H1 (cell line): ENCODE results near the gene POU2F2. TPM values are rescaled to one million over a fixed set of nuclear protein-coding genes. Genes with fewer than 3 reads are reported as not detected.

Source experiments
- BRCA1 ChIP-seq: IDR thresholded peaks from 2 replicates; pipeline ENCODE4 v1.6.1; 2012; ENCODE audit warnings: low read depth, low read length, improper control_type of control experiment
- CBX8 ChIP-seq: fragments of 300-800, 300-1000 bp; sonication (generic); IDR thresholded peaks from 2 replicates; pipeline ENCODE4 v1.7.1; 2016; ENCODE audit warnings: low read depth, low read length, borderline replicate concordance
- CEBPB ChIP-seq: IDR thresholded peaks from 2 replicates; pipeline ENCODE4 v1.6.1; 2012; ENCODE audit warnings: low read depth, low read length
- CHD1 ChIP-seq: IDR thresholded peaks from 2 replicates; pipeline ENCODE4 v1.6.1; 2012; ENCODE audit warnings: low read depth, low read length, improper control_type of control experiment
- EP300 ChIP-seq, 2 experiments: IDR thresholded peaks; 1 replicate in 1 of 2; 2 replicates in 1 of 2; pipeline ENCODE4 v1.6.1; 2011 to 2012; ENCODE audit warnings: low read depth in 2 of 2, low read length in 2 of 2, mild to moderate bottlenecking in 2 of 2, borderline replicate concordance in 1 of 2, inconsistent platforms in 1 of 2, moderate library complexity in 1 of 2
- GABPA ChIP-seq: IDR thresholded peaks from 2 replicates; pipeline ENCODE4 v1.6.1; 2011; ENCODE audit warnings: mild to moderate bottlenecking, low read length, moderate library complexity, borderline replicate concordance; ENCODE audit not compliant: insufficient read depth
- GTF2F1 ChIP-seq: IDR thresholded peaks from 2 replicates; pipeline ENCODE4 v1.6.1; 2012; ENCODE audit warnings: low read depth, low read length, improper control_type of control experiment, borderline replicate concordance
- HDAC6 ChIP-seq: IDR thresholded peaks from one replicate; pipeline ENCODE4 v1.7.1; 2012; ENCODE audit warnings: low read depth, mild to moderate bottlenecking, inconsistent platforms, low read length, moderate library complexity
- KDM1A ChIP-seq: fragments of 200-600, 300-600 bp; sonication (generic); IDR thresholded peaks from 2 replicates; pipeline ENCODE4 v1.7.1; 2016; ENCODE audit warnings: mild to moderate bottlenecking, low read length, borderline replicate concordance
- KDM5A ChIP-seq: fragments of 200-600 bp; IDR thresholded peaks from 2 replicates; pipeline ENCODE4 v1.7.1; 2012; ENCODE audit warnings: mild to moderate bottlenecking, low read length, inconsistent platforms, mixed read lengths
- NRF1 ChIP-seq: IDR thresholded peaks from 2 replicates; pipeline ENCODE4 v1.6.1; 2011; ENCODE audit warnings: mild to moderate bottlenecking, low read depth, low read length, improper control_type of control experiment
- POLR2A ChIP-seq, 2 experiments: IDR thresholded peaks; 1 replicate in 1 of 2; 2 replicates in 1 of 2; pipeline ENCODE4 v1.6.1; 2011; ENCODE audit warnings: low read depth in 2 of 2, low read length in 2 of 2, mild to moderate bottlenecking in 2 of 2; ENCODE audit errors: control extremely low read depth in 1 of 2
- RAD21 ChIP-seq, 2 experiments: IDR thresholded peaks in 1 of 2; conservative IDR thresholded peaks in 1 of 2; 2 replicates each; pipeline ENCODE4 v1.6.1; 2011; ENCODE audit warnings: low read depth in 2 of 2, low read length in 2 of 2, improper control_type of control experiment in 1 of 2, inconsistent platforms in 1 of 2, mild to moderate bottlenecking in 1 of 2, moderate library complexity in 1 of 2
- RXRA ChIP-seq: IDR thresholded peaks from 2 replicates; pipeline ENCODE4 v1.6.1; 2011; ENCODE audit warnings: low read depth, mild to moderate bottlenecking, low read length, moderate library complexity; ENCODE audit not compliant: insufficient read depth
- SIN3A ChIP-seq, 2 experiments: IDR thresholded peaks in 1 of 2; conservative IDR thresholded peaks in 1 of 2; 2 replicates each; pipeline ENCODE4 v1.6.1; 2011 to 2012; ENCODE audit warnings: low read length in 2 of 2, improper control_type of control experiment in 1 of 2, low read depth in 1 of 2, mild to moderate bottlenecking in 1 of 2
- SP4 ChIP-seq: IDR thresholded peaks from 2 replicates; pipeline ENCODE4 v1.6.1; 2012; ENCODE audit warnings: low read length, inconsistent platforms
- SUZ12 ChIP-seq: fragments of 200-600 bp; sonication (generic); IDR thresholded peaks from 2 replicates; pipeline ENCODE4 v1.6.1; 2012; ENCODE audit warnings: mild to moderate bottlenecking, inconsistent platforms, low read length, moderate library complexity, mixed read lengths
- TAF7 ChIP-seq: optimal IDR thresholded peaks from 2 replicates; pipeline ENCODE3; 2011; ENCODE audit warnings: low read depth, mild to moderate bottlenecking, inconsistent platforms, low read length, moderate library complexity, borderline replicate concordance
- TBP ChIP-seq: IDR thresholded peaks from 2 replicates; pipeline ENCODE4 v1.6.1; 2011; ENCODE audit warnings: low read depth, low read length, improper control_type of control experiment
- TCF12 ChIP-seq: IDR thresholded peaks from 2 replicates; pipeline ENCODE4 v1.6.1; 2011; ENCODE audit warnings: low read depth, mild to moderate bottlenecking, low read length
- YY1 ChIP-seq: IDR thresholded peaks from 2 replicates; pipeline ENCODE4 v1.6.1; 2011; ENCODE audit warnings: low read depth, mild to moderate bottlenecking, low read length
- ZNF274 ChIP-seq: IDR thresholded peaks from 2 replicates; pipeline ENCODE4 v1.7.0; 2012; ENCODE audit warnings: low read length, borderline replicate concordance; ENCODE audit errors: extremely low read depth
- polyA plus RNA-seq, 7 experiments: library from polyadenylated mRNA; depleted of rRNA in 3 of 7; stranded (reverse) in 5 of 7; unstranded in 2 of 7; fragments of >200 nt in 5 of 7; fragments of 200-250 nt in 2 of 7; gene quantifications; 1 replicate in 5 of 7; 2 replicates in 1 of 7; 4 replicates in 1 of 7; pipeline versions ENCODE4 v1.2.1 to v1.2.3, GENCODE V29; 2011 to 2013; ENCODE audit warnings: missing spikeins in 2 of 7, mixed read lengths in 2 of 7
- total RNA-seq: library from RNA; stranded (reverse); fragmentation: NEBNext Ultra II Directional; extraction: Animal tissue kit (Norgen Biotek cat#: 25700); gene quantifications from 2 replicates; pipeline ENCODE4 v1.2.1, GENCODE V29; 2021
- TF ChIP-seq, protein P1 (sequence below): IDR thresholded peaks from 2 replicates; pipeline ENCODE4 v1.6.1; 2011; ENCODE audit warnings: low read depth, mild to moderate bottlenecking, low read length; ENCODE audit not compliant: insufficient read depth

Gene POU2F2
- total and polyA plus RNA-seq, 2 of the 8 experiments (the other 6 are each of a cell fraction or from before 2014, with no cell fraction given), result 5.0 to 6.1 TPM

DNA sequence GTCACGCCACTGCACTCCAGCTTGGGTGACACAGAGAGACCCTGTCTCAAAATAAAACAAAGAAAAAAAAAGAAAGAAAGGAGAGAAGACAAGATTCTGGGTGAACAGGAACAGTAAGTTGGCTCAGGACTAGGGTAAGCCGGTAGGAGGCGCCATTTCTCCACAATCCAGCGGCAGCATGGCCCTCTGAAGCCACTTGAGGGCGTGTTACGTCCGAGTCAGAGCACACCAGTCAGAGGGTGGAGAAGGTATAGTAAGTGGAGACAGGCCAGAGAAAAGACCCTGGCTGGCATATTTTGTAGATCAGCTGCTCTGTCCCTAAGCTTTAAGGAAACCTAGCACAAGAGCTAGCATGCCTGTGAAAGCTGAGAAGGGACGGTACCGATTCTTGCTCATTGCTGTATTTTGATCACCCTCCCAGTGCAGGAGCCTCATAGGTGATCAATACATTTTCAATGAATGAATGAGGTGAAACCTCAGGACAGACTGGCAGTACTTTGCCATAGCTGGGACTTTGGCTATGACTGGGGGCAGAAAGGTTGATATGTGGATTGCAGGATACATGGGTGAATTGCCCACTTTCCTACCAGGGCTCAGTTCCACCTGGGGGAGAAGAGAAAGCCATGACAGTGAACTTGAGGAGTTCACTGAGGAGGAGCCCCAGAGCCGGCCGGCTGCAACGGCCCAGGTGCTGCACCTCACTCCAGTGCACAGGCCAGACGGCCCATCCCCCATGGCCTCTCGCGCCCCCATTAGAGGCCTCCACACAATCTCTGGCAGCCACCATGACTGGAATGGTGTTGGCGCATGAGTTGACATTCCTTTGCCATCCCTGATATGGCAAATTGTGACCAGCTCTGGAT is 23.5 kb downstream of the POU2F2 start (continued):
- TF ChIP-seq RAD21 (IDR thresholded peaks at IDR 0.05 in 1 of 2, conservative IDR thresholded peaks at IDR 0.05 in 1 of 2; ENCODE audit: low read depth in 2 of 2, low read length in 2 of 2) (peak; percentile 100), NRF1 (no peak), GTF2F1 (no peak; the same call in 1 of the 2 replicates), GABPA (peak; percentile 39; the same call in 1 of the 2 replicates), SUZ12 (no peak), TCF12 (0 out of 2 replicates have a peak, but pooled peaks have one; percentile 25), BRCA1 (peak; percentile 33; the same call in 1 of the 2 replicates), CHD1 (no peak), POLR2A (IDR thresholded peaks at IDR 0.05; ENCODE audit: control extremely low read depth in 1 of 2, low read depth in 2 of 2, low read length in 2 of 2) (no peak), KDM5A (0 out of 2 replicates have a peak, but pooled peaks have one; percentile 28), HDAC6 (no peak), KDM1A (no peak), RXRA (0 out of 2 replicates have a peak, but pooled peaks have one; percentile 37), TAF7 (peak; percentile 68), SP4 (no peak), CEBPB (no peak), CBX8 (no peak), EP300 (IDR thresholded peaks at IDR 0.05; ENCODE audit: borderline replicate concordance in 1 of 2, low read depth in 2 of 2, low read length in 2 of 2) (peak in 1 of 2 experiments; percentile 26; a peak in 1 of 3 replicates), ZNF274 (no peak), SIN3A (conservative IDR thresholded peaks at IDR 0.05 in 1 of 2, IDR thresholded peaks at IDR 0.05 in 1 of 2; ENCODE audit: low read depth in 1 of 2, low read length in 2 of 2) (peak in 1 of 2 experiments; percentile 64; a peak in 1 of 4 replicates), YY1 (0 out of 2 replicates have a peak, but pooled peaks have one; percentile 60), TBP (no peak; the same call in 1 of the 2 replicates)
- TF ChIP-seq, protein P1, sequence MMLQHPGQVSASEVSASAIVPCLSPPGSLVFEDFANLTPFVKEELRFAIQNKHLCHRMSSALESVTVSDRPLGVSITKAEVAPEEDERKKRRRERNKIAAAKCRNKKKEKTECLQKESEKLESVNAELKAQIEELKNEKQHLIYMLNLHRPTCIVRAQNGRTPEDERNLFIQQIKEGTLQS, result peak; percentile 80
